ENCODE measurements around the gene UBE3A. TPM values are rescaled to one million over a fixed set of nuclear protein-coding genes. Genes with fewer than 3 reads are reported as not detected.
"Not testable (repeated sequence)": the region's sequence is repeated elsewhere in the genome, so short reads cannot be mapped to it uniquely, and the experiment has no call there.

The UBE3A gene
- total RNA-seq, 2 donors from 2014 or later = 86.3 to 88.6 TPM

DNA sequence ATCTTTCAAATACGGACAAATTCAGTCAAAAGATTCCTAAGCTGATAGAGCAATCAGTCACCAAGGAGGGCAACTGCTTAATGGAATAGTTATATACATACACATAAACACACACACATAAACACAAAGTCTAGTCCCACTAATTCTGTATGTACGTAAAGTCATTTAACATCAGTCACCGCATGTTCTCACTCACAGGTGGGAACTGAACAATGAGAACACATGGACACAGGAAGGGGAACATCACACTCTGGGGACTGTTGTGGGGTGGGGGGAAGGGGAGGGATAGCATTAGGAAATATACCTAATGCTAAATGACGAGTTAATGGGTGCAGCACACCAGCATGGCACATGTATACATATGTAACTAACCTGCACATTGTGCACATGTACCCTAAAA, 29.1 kb downstream of the UBE3A start:
- DNase-seq; ATAC-seq; intact Hi-C loops (cut with DNase I, micrococcal nuclease): not testable (repeated sequence)

DNA sequence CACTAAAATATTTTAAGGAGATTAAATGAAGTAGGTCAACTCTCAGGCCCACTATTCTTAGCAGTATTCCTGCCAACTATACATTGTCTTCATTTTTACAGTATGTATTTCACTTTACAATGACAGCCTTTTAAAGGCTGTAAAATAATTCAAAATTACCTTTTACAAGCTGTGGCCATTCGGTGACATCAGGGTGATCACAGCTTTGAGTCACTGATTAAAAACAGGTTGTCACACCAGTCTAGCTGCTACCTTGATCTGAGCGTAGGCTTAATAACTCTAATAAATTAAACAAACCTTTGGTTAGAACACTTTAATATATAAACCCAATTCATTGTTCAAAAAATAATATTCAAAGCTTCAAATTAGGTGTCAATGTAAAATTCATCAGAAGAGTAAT, 29.9 kb downstream of the UBE3A start:
- DNase-seq = no peak
- intact Hi-C loops (cut with DNase I, micrococcal nuclease) = no loop called here
- ATAC-seq = peak; percentile 96

DNA sequence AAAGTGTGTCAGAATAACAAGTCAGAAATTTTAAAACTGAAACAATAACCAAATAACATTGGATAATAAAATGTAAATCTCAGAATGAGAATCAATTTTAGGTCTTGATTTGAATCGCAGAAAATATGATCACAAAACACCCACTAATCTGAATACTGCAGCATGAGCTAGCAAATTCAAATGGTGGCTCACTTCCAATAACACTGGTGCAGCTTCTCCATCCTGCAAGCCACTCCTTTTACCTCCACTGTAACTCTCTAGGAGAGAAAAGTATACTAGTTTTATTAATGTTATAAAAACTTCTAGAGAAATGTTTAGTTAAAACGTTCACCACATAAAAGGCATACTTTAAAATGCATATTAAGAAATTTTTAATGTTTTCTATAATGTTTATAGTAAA, 30.4 kb downstream of the UBE3A start:
- ATAC-seq = peak; percentile 62
- intact Hi-C loops (cut with DNase I, micrococcal nuclease) = no loop called here
- no peak for DNase-seq

DNA sequence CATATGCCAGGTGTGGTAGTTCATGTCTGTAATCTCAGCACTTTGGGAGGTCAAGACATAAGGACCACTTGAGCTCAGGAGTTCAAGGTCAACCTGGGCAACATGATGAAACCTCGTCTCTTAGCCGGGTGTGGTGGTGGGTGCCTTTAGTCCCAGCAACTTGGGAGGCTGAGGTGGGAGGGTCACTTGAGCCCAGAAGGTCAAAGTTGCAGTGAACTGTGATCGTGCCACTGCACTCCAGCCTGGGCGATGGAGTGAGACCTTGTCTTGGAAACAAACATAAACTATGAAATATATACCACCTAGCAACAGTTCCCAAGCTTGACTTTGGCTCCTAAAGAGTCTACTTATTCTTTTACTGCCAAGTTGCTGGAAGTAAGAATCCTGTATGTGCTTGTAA, 30.9 kb downstream of the UBE3A start:
- no peak for DNase-seq
- intact Hi-C loops (cut with DNase I, micrococcal nuclease) = no loop called here
- ATAC-seq = peak; percentile 19

DNA sequence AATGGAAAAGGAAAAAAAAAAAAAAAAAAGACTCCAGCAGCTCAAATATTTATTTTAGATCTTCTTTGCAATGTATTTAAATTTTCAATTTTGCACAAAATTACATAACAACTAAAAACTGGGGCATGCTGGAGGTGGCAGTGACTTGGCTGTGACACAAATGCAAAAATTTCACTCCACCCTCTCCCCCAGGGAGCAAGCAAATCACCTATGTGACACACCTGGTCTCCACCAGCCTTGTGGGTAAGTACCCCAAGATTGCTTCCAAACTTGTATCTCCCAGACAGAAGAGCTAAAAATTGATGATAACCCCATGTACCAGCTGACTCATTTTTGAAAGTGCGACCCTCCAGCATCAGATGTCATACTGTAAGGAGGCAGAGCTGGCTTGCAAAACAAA, 32.0 kb downstream of the UBE3A start:
- ATAC-seq (no peak), DNase-seq (no peak)
- intact Hi-C loops (cut with DNase I, micrococcal nuclease) = no loop called here

DNA sequence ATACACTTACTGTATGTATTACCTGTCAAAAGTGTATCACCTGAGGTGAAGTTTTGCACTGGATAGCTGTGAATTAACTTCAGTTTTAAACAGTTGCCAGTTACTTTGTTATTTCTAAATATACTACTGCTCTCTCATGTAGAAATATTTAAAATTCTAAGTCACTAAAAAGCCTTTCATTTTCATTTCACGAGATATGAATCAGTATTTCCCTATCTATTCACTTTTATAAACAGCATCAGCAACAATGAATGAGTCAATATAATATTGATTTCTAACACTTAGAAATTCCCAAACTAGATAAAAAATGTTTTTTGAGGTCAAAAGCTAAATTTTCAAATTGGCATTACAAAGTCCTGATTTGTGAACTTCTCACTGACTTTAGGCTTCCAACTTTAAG, 32.6 kb downstream of the UBE3A start:
- intact Hi-C loops (cut with DNase I, micrococcal nuclease) = no loop called here
- no peak for DNase-seq
- no peak for ATAC-seq

DNA sequence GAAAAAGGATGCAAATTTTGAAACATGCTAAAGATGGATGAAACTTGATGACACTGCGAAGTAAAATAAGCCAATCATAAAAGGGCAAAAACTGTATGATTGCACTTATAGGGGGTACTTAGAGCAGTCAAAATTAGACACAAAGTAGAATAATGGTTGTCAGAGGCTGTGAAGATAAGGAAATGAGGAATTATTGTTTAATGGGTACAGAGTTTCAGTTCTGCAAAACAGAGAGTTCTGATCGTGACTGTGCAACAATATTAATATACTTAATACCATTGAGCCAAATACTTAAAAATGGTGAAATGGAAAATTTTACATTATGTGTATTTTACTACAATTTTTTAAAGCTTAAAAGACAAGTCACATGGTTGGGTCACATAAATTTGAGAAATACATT, 35.1 kb downstream of the UBE3A start:
- intact Hi-C loops (cut with DNase I, micrococcal nuclease) = no loop called here
- DNase-seq = no peak
- no peak for ATAC-seq

DNA sequence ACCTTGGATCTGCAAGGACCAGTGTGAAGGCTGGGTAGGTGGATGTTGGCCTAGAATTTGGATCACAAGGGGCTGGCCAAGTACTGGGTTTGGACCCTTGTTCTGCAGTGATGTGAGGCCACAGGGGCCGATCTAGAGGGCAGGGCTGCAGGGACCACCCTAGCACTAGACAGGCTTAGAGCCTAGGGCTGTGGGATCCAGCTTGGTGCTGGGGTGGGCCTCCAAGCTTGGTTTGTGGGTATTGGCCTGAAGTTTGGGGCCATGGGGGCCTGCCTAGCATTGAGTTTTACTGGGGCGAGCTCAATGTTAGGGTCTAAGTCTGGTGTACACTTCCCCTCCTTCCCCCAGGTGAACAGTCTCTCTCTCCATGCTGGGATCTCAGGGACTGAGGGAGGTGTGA, 36.5 kb downstream of the UBE3A start:
- ATAC-seq (no peak), DNase-seq (no peak)
- intact Hi-C loops (cut with DNase I, micrococcal nuclease) = no loop called here

DNA sequence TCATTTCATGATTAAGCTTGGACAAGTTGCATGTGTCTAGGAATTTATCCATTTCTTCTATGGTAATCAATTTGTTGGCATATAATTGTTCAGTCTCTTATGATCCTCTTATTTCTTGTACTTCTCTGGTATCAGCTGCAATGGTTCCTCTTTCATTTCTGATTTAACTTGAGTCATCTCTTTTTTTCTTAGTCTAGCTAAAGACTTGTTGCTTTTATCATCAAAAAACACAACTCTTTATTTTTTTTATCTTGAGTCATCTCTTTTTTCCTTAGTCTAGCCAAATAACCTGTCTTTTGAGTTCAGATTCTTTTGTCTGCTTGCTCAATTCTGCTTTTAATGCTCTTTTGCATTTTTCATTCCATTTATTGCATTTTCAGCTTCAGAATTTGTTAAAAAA, 37.3 kb downstream of the UBE3A start:
- no peak for DNase-seq
- intact Hi-C loops (cut with DNase I, micrococcal nuclease) = no loop called here
- ATAC-seq = no peak

DNA sequence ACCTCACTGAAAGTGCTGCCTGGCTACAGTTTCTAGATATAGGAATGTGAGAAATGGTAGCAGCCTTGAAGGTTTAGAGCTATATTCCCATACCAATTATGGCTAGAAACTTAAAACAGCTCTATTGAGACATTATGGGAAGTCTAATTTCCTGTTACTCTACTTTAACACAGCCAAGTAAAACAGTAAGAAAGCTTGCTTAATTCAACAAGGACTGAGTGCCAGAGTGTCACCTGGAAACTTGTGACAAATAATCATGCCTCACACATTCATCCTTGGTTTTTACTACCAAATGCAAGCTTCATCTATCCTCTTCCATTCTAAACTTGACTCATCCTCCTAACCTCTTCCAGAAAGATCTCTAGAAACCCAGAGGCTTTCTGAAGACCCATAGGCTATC, 41.7 kb downstream of the UBE3A start:
- intact Hi-C loops (cut with DNase I, micrococcal nuclease) = no loop called here
- no peak for ATAC-seq

DNA sequence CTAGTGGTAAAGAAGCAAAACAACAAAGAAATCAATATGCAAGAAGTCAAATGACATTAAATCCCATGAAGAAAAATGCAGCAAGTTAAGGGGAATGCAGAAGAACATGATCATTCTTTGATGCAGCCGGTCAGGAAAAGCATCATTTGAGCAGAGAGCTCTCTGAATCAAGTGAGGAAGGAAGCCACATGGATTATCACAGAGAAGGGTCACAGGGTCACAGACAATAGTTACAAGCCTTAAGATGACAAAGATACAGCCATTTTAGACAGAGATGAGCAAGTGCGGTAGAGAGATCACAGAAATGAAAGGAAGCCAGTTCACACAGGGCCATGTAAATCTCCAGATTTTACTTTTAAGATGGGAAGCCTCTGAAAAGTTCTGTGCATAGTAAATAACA, 43.9 kb downstream of the UBE3A start:
- ATAC-seq (no peak), DNase-seq (no peak)

More for the DNA sequence above, 41.7 kb downstream of the UBE3A start:
- DNase-seq = no peak

DNA sequence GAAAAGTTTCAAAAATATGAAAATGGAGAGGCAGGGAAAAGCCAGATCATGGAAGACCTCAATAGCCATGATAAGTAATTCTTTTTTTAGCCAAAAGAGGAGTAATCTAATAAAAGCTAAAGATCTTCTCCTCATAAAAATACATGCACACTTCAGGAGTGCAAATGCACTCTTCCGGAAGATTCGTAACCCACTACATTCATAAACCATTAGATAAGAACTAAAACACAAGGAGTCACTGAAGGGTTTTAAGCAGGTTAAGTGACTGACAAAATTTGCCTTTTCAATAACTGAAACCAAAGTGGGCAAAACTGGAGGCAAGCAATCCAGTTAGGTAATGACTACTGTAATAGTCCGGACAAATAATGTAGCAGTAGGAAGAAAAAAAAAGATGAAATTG, 46.0 kb downstream of the UBE3A start:
- DNase-seq = no peak
- intact Hi-C loops (cut with DNase I, micrococcal nuclease) = no loop called here

More for the DNA sequence above, 43.9 kb downstream of the UBE3A start:
- intact Hi-C loops (cut with DNase I, micrococcal nuclease) = no loop called here

DNA sequence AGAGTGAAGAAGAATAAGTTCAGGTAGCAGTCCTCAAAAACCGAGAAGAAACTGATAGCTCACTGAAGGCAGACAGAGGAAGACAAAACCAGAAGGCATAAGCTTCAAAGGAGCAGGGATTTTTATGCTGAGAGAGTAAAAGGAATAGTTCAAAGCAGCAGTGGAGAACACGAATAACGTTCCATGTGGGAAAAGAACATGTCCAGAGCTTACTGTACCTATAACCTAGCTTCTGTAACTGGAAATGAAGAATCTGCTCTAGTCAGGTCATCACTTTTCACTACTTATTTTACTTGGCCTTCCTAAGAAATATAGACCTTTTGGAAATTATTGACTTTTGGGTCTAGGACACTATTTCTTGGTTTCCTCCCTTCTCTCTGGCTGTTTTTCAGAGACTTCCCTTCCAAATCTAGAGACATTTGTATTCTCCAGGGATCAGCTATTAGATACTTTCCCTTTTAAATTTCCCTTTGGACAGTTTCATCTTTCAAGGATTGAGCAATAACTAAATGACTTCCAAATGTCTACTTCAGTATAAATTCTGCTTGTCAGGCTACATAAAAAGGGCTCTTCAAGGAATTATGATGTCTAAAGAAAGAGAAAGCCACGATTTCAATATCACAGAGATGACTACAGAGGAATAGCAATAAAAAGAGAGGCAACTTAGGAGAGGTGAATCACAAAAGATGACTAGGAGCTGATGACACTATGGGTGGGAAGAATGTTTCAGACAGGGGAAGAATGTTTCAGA, 46.7 kb downstream of the UBE3A start:
- ATAC-seq (no peak), DNase-seq (no peak)
- intact Hi-C loops (cut with DNase I, micrococcal nuclease) = no loop called here

More for the DNA sequence above, 46.0 kb downstream of the UBE3A start:
- no peak for ATAC-seq

DNA sequence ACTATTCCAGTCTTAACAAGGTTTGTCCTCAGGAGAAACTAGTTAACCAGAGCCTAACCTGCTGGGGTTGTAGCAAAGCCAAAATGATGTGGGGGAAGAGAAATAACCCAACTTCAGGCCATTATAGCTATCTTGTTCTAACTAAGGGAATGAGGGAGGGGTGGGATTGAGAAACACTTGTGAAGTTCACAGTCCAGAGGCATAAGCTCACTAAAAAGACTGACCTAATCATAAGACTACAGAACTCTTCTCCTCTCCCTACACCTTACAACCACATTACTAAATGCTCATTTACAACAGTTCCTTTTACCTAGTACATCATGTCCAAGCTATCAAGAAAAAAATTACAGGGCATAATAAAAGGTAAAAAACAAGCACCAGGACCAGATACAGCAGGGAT, 52.8 kb downstream of the UBE3A start:
- intact Hi-C loops (cut with DNase I, micrococcal nuclease) = no loop called here
- no peak for DNase-seq
- no peak for ATAC-seq

DNA sequence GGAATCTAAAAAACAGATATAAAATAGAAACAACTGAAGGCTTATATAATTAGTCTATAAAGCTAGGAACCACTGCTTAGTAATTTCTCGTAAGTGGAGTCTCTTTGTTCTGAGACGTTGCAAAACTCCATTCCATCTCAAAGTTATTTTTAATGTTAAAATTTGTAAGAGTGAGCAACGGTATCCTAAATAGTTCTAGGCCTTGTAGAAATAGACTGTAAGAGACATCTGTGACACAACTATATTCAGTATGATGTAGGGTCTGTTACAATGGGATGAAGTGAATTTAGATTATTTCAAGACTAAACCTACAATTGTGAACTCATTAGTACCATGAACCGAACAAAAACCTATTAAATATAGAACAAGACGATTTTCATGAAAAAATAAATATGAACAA, 57.2 kb downstream of the UBE3A start:
- intact Hi-C loops (cut with DNase I, micrococcal nuclease) = no loop called here
- no peak for ATAC-seq
- DNase-seq = no peak

DNA sequence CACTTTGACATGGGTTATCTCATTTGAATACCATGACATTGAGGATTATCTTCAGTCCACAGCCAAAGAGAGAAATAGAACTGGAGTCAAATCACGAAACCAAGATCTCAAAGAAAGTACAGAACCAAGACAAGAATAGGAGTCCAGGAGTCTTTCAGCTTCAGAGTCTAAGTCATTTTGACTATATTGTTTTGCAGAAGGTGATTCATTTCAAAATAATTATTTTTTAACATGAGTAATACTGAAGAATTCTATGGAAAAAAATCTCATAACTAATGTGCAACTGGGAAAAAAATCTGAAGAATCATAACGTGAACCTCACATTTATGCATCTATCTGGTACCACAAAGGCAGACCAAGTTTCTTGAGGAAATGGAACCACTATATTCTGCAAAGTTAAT, 60.3 kb downstream of the UBE3A start:
- intact Hi-C loops (cut with DNase I, micrococcal nuclease) = no loop called here
- ATAC-seq = no peak
- no peak for DNase-seq

DNA sequence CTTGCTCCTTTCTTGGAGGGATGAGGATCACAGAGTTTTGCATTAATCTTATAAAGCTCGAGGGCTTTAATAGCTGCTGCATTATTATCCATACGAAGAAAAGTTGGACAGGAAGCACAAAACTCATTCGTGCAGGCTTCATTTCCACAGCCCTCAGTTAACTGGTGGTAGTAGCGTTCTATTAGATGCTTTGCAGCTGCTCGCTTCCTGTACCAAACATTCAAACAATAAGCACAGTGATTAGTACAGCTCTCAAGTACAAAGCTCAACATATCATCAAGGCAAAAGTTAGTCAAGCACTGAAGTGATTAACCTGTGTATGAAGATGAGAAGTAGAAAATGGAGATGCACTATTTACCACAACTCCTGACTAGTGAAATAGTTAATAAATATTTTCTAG, 63.3 kb downstream of the UBE3A start:
- intact Hi-C loops (cut with DNase I, micrococcal nuclease) = no loop called here
- DNase-seq = no peak
- no peak for ATAC-seq

DNA sequence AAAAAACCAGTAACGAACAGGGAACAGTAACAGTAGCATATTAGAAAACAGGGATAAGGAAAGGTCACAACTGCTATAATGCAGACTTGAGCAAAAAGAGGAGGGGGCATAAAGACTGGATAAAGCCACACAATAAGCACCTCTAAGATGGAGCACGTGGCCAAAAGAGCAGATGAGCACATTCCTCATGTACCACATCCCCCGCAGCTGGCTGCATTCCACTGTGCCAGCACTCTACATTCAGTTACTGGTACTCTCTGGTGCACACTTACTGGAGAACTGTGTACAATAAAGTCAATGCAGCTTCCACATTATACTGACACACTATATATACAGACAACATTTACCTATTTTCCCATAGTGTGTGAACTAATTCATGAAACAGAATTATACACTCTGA, 64.7 kb downstream of the UBE3A start:
- DNase-seq (no peak), ATAC-seq (no peak)
- intact Hi-C loops (cut with DNase I, micrococcal nuclease) = no loop called here

DNA sequence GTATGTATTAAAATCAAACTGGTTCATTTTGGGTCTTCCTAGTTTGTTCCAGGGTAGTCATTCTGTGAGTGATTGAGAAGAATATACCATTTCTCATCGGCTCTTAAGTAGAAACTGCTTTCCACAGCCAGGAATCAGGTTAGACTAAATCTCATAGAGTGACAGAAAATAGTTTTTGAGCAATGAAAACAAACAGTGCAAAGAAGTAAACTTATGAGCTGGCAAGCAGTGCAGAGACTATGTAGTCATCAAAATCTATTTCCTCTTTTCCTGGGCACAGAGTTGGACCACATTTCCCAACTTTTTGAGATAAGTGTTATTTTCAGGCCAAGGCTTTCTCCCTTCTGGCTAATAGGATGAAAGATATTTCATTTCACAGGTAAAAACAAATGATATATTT, 66.5 kb downstream of the UBE3A start:
- intact Hi-C loops (cut with DNase I, micrococcal nuclease) = no loop called here
- DNase-seq (no peak), ATAC-seq (no peak)

DNA sequence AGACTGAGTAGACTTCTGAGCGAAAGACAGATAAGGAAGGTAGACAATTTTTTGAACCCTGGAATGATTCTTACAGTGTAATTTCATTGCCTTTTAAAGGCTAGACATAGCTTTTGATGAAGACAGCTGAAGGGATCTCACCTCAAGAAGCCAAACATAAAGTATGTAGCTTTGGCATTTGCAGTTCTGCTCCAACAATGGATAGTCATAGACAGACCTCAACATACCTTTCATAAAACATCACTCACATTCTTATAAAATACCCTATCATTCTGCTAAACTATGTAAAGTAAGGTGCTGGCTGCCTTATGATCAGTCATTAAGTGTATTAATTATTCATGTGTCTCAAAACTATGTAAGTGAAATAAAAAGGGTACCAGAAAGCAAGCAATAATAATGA, 70.0 kb downstream of the UBE3A start:
- no peak for DNase-seq
- no peak for ATAC-seq
- intact Hi-C loops (cut with DNase I, micrococcal nuclease) = no loop called here

DNA sequence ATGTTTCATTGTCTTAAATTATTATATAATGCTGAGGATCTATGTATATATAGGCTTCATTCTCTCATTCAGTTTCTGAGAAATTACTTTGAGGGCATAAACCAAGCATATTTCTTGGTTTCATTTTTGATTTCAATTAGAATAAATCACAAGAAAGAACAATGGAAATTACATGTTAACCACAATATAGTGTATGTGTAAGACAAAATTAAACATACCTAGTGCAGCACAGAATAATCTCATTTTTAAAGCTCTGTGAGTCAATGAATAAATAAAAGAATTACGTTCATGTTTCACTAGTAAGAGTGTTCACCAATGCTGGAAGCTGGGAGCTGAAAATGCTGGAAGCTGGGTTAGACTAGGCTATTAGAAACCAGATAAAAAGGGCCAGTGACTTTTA, 72.8 kb downstream of the UBE3A start:
- DNase-seq (no peak), ATAC-seq (no peak)
- intact Hi-C loops (cut with DNase I, micrococcal nuclease) = no loop called here
